Mesothelial cell of epicardium (in vitro differentiated cells): Measurements from ENCODE around the gene CMKLR1. TPM values are rescaled to one million over a fixed set of nuclear protein-coding genes. Genes with fewer than 3 reads are reported as not detected.

Source experiments
- DNase-seq, 2 experiments: peaks; one replicate each; pipeline ENCODE4 v3.0.0; 2021; ENCODE audit warnings: low spot score in 2 of 2; ENCODE audit not compliant: unreplicated experiment in 2 of 2
- H3K27ac Mint-ChIP-seq: 2 replicates; pipeline ENCODE4 v1.8.0; 2021; ENCODE audit warnings: mixed read lengths
- H3K27me3 Mint-ChIP-seq: 2 replicates; pipeline ENCODE4 v1.8.0; 2021; ENCODE audit warnings: low read depth, mixed read lengths
- H3K36me3 Mint-ChIP-seq: 2 replicates; pipeline ENCODE4 v1.8.0; 2021; ENCODE audit warnings: mixed read lengths
- H3K4me1 Mint-ChIP-seq: 2 replicates; pipeline ENCODE4 v1.8.0; 2021; ENCODE audit warnings: mixed read lengths
- H3K4me3 Mint-ChIP-seq: 2 replicates; pipeline ENCODE4 v1.8.0; 2021; ENCODE audit warnings: mild to moderate bottlenecking, moderate library complexity, mixed read lengths
- H3K9me3 Mint-ChIP-seq: 2 replicates; pipeline ENCODE4 v1.8.0; 2021; ENCODE audit warnings: mixed read lengths
- CTCF ChIP-seq: fragments of 200-600 bp; sonication (generic); IDR thresholded peaks from one replicate; pipeline ENCODE4 v1.5.0; 2021; ENCODE audit warnings: antibody characterized with exemption; ENCODE audit not compliant: unreplicated experiment
- total RNA-seq: library from RNA; stranded (reverse); gene quantifications from 3 replicates; pipeline ENCODE4 v1.2.1, GENCODE V29; 2021

The CMKLR1 gene
- total RNA-seq, 1 donor from 2014 or later = 0.87 TPM

GRCh38 chr12:108356835-108357806 lies 18.0 kb upstream of the CMKLR1 start:
- Mint-ChIP-seq H3K27ac (no peak overlapping the region), H3K9me3 (no peaks in the 10 kb centered on the region), H3K27me3 (peaks cover 20% of the 10 kb centered on the region), H3K4me1 (no peaks in the 10 kb centered on the region), H3K4me3 (no peak overlapping the region), H3K36me3 (no peaks in the 10 kb centered on the region)
- TF ChIP-seq CTCF = no peak
- no peak for DNase-seq

- Mint-ChIP-seq H3K36me3 (no peaks in the 10 kb centered on the region), H3K9me3 (no peaks in the 10 kb centered on the region), H3K27me3 (peaks cover 16% of the 10 kb centered on the region), H3K4me3 (no peak overlapping the region), H3K27ac (no peak overlapping the region), H3K4me1 (no peaks in the 10 kb centered on the region)
- no peak for DNase-seq
- TF ChIP-seq CTCF = no peak
Measured at GRCh38 chr12:108355069-108355468, 16.0 kb upstream of the CMKLR1 start.

GRCh38 chr12:108352591-108352990 lies 13.5 kb upstream of the CMKLR1 start:
- H3K27ac Mint-ChIP-seq = no peak overlapping the region
- no peaks in the 10 kb centered on the region for H3K9me3 Mint-ChIP-seq
- H3K36me3 Mint-ChIP-seq = no peaks in the 10 kb centered on the region

GRCh38 chr12:108350511-108350910 lies 11.4 kb upstream of the CMKLR1 start:
- Mint-ChIP-seq H3K9me3 (no peaks in the 10 kb centered on the region), H3K4me3 (no peak overlapping the region), H3K36me3 (no peaks in the 10 kb centered on the region), H3K4me1 (no peaks in the 10 kb centered on the region), H3K27ac (no peak overlapping the region), H3K27me3 (peaks cover 6% of the 10 kb centered on the region)
- TF ChIP-seq CTCF = no peak
- no peak for DNase-seq

More at GRCh38 chr12:108352591-108352990, 13.5 kb upstream of the CMKLR1 start:
- no peak for DNase-seq
- peaks cover 8% of the 10 kb centered on the region for H3K27me3 Mint-ChIP-seq
- H3K4me1 Mint-ChIP-seq = no peaks in the 10 kb centered on the region
- no peak for TF ChIP-seq CTCF
- no peak overlapping the region for H3K4me3 Mint-ChIP-seq

- H3K4me1 Mint-ChIP-seq = no peaks in the 10 kb centered on the region
- H3K27me3 Mint-ChIP-seq = peaks cover 10% of the 10 kb centered on the region
- no peak for TF ChIP-seq CTCF
- no peak overlapping the region for H3K4me3 Mint-ChIP-seq
- no peaks in the 10 kb centered on the region for H3K36me3 Mint-ChIP-seq
- no peaks in the 10 kb centered on the region for H3K9me3 Mint-ChIP-seq
- DNase-seq = no peak
- H3K27ac Mint-ChIP-seq = no peak overlapping the region
Measured at GRCh38 chr12:108349278-108349688, 10.2 kb upstream of the CMKLR1 start.
